ENCODE measurements around the gene SIRPA. TPM values are rescaled to one million over a fixed set of nuclear protein-coding genes. Genes with fewer than 3 reads are reported as not detected.

Gene SIRPA
- polyA plus RNA-seq, 3 donors from 2014 or later, result 0.29 to 0.39 TPM; not detected in 1

DNA sequence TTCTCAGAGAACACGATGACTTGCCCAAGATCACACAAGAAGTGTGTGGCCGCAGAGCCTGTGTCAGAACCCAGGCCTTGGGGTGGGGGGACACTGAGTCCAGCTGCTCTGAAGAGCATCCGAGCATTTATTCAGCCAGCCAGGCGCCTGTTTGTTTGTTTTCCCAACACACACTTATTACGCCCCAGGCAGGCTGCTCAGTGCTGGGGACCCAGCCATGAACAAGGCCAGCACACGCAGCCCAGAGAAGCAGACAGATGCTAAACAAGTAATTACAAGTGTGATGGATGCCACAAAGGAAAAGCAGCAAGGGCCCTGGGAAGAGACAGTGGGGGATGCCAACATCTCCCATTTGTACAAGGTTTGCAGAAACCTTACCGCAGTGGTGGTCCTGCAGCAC, 19.4 kb upstream of the SIRPA start:
- no peaks in the 10 kb centered on the region for H3K9me3 Mint-ChIP-seq
- no peak overlapping the region for H3K4me3 Mint-ChIP-seq
- no peaks in the 10 kb centered on the region for H3K36me3 Mint-ChIP-seq
- no peaks in the 10 kb centered on the region for H3K4me1 Mint-ChIP-seq
- H3K27me3 Mint-ChIP-seq (ENCODE audit: low read depth in 3 of 3), result peaks cover 0 to 6% (median 3%) of the 10 kb centered on the region in 3 donors
- no peak overlapping the region for H3K27ac Mint-ChIP-seq
- DNase-seq, result no peak

GRCh38 chr20:1876217-1876921, 18.8 kb upstream of the SIRPA start:
- peaks cover 0 to 6% (median 5%) of the 10 kb centered on the region in 3 donors for H3K27me3 Mint-ChIP-seq (ENCODE audit: low read depth in 3 of 3)

GRCh38 chr20:1876975-1877608, 18.1 kb upstream of the SIRPA start:
- Mint-ChIP-seq H3K27me3 (ENCODE audit: low read depth in 3 of 3) (peaks cover 0 to 7% (median 5%) of the 10 kb centered on the region in 3 donors), H3K27ac (no peak overlapping the region), H3K9me3 (no peaks in the 10 kb centered on the region), H3K4me1 (no peaks in the 10 kb centered on the region), H3K36me3 (no peaks in the 10 kb centered on the region), H3K4me3 (no peak overlapping the region)
- DNase-seq, result no peak

More at GRCh38 chr20:1876217-1876921, 18.8 kb upstream of the SIRPA start:
- H3K4me3 Mint-ChIP-seq, result no peak overlapping the region
- H3K4me1 Mint-ChIP-seq, result no peaks in the 10 kb centered on the region
- no peak overlapping the region for H3K27ac Mint-ChIP-seq
- no peaks in the 10 kb centered on the region for H3K36me3 Mint-ChIP-seq
- H3K9me3 Mint-ChIP-seq, result no peaks in the 10 kb centered on the region
- DNase-seq, result no peak

- Mint-ChIP-seq H3K27ac (no peak overlapping the region), H3K27me3 (ENCODE audit: low read depth in 3 of 3) (peaks cover 0 to 12% (median 9%) of the 10 kb centered on the region in 3 donors), H3K4me3 (no peak overlapping the region), H3K9me3 (no peaks in the 10 kb centered on the region), H3K4me1 (no peaks in the 10 kb centered on the region), H3K36me3 (no peaks in the 10 kb centered on the region)
- no peak for DNase-seq
Observed at GRCh38 chr20:1877609-1878200, 17.5 kb upstream of the SIRPA start.

GRCh38 chr20:1879369-1879768, 15.8 kb upstream of the SIRPA start:
- peaks cover 0 to 12% (median 11%) of the 10 kb centered on the region in 3 donors for H3K27me3 Mint-ChIP-seq (ENCODE audit: low read depth in 3 of 3)
- no peaks in the 10 kb centered on the region for H3K9me3 Mint-ChIP-seq
- no peaks in the 10 kb centered on the region for H3K36me3 Mint-ChIP-seq
- H3K4me1 Mint-ChIP-seq, result no peaks in the 10 kb centered on the region
- no peak overlapping the region for H3K27ac Mint-ChIP-seq
- no peak overlapping the region for H3K4me3 Mint-ChIP-seq
- DNase-seq, result no peak

GRCh38 chr20:1879934-1880333, 15.3 kb upstream of the SIRPA start:
- Mint-ChIP-seq H3K36me3 (no peaks in the 10 kb centered on the region), H3K27ac (no peak overlapping the region), H3K27me3 (ENCODE audit: low read depth in 3 of 3) (peaks cover 2 to 11% (median 9%) of the 10 kb centered on the region in 3 donors), H3K4me3 (no peak overlapping the region), H3K4me1 (no peaks in the 10 kb centered on the region), H3K9me3 (no peaks in the 10 kb centered on the region)
- no peak for DNase-seq

DNA sequence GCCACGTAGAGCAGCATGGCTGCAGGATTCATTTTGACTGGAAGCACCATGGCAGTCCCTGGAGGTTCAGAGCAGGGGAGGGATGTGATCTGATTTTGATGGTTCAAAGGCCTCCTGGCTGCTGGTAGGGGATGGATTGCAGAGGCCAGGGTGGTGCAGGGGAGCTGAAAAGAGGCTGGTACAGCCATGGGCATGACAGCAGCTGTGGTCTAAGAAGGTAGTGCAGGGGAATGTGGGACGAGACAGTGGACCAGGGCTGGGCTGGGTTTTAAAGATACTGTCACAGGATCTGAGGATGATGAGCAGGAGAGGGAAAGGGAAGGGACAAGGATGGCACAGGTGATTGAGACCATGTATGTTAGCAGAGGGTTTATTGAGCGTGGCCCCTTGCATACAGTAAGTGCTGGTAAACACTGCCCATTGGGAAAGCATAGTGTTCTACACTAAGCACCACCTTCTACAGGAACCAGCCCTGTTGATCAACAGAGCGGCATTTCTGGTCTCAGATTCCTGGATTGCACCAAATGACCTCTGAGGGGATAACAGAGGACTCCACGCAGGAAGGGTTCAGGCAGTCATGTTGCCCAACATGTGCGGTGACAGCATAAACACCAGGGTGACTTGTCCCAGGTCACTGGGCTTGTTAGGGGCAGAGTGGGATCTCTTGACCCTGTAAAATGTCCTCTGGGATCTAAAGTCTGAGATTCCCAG, 14.5 kb upstream of the SIRPA start:
- peaks cover 2 to 11% (median 9%) of the 10 kb centered on the region in 3 donors for H3K27me3 Mint-ChIP-seq (ENCODE audit: low read depth in 3 of 3)
- no peaks in the 10 kb centered on the region for H3K4me1 Mint-ChIP-seq
- no peak overlapping the region for H3K27ac Mint-ChIP-seq
- no peak for DNase-seq
- no peaks in the 10 kb centered on the region for H3K9me3 Mint-ChIP-seq
- H3K4me3 Mint-ChIP-seq, result no peak overlapping the region
- H3K36me3 Mint-ChIP-seq, result no peaks in the 10 kb centered on the region

DNA sequence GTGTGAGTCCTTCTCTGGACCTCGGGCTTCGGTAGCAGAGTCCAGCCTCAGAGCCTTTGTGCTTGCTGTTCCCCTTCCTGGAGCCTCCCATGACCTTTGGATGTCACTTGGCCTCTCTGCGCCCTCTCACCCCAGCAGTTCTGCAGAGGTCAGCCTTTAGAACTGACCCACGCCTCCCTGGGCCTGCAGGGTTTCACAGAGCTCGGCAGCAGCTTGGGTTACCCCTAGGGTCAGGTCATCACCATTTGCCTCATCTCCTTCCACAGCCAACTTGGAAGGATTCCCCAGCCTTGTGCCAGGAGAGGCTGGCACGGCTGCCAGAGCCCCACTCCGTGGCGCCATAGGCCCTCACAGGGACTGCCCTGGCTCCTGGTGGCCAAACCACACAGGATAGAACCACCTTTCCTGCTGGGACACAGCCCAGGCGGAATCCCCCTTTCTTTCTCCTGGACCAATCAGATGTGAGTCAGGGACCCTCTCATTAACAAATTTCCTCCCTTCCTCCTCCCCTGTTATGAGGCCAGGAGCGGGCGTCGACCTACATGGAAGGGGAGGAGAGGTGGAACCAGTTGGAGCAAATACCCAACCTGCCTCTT, 13.9 kb upstream of the SIRPA start:
- Mint-ChIP-seq H3K4me1 (no peaks in the 10 kb centered on the region), H3K27ac (no peak overlapping the region), H3K9me3 (no peaks in the 10 kb centered on the region), H3K36me3 (no peaks in the 10 kb centered on the region), H3K4me3 (no peak overlapping the region), H3K27me3 (ENCODE audit: low read depth in 3 of 3) (peaks cover 2 to 11% (median 9%) of the 10 kb centered on the region in 3 donors)
- no peak for DNase-seq

- Mint-ChIP-seq H3K36me3 (no peaks in the 10 kb centered on the region), H3K4me3 (no peak overlapping the region), H3K27ac (no peak overlapping the region), H3K9me3 (no peaks in the 10 kb centered on the region), H3K27me3 (ENCODE audit: low read depth in 3 of 3) (peaks cover 2 to 11% (median 9%) of the 10 kb centered on the region in 3 donors), H3K4me1 (no peaks in the 10 kb centered on the region)
- no peak for DNase-seq
Observed at GRCh38 chr20:1882026-1882425, 13.2 kb upstream of the SIRPA start.

DNA sequence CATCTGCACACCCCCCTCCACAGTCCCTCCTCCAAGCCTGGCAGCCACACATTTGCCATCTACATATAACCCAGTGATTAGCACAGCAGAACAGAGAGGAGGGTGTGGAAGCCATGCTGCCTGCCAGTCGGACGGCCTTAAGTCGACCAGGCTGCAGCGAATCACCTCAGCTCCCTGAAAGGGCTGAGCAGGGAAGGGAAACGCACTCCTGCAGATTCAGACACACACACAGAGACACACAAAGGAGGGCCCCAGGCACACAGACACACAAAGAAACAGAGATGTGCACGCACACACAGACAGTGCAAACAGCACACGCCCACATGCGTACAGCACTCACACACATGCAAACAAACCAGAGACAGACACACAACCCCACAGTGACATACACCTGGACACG, 11.2 kb upstream of the SIRPA start:
- H3K4me3 Mint-ChIP-seq, result no peak overlapping the region
- H3K27ac Mint-ChIP-seq, result no peak overlapping the region
- no peak for DNase-seq
- H3K9me3 Mint-ChIP-seq, result no peaks in the 10 kb centered on the region
- peaks cover 7 to 14% (median 8%) of the 10 kb centered on the region in 3 donors for H3K27me3 Mint-ChIP-seq (ENCODE audit: low read depth in 3 of 3)
- H3K36me3 Mint-ChIP-seq, result no peaks in the 10 kb centered on the region
- no peaks in the 10 kb centered on the region for H3K4me1 Mint-ChIP-seq

GRCh38 chr20:1885254-1885653, 10.0 kb upstream of the SIRPA start:
- Mint-ChIP-seq H3K9me3 (no peaks in the 10 kb centered on the region), H3K27ac (no peak overlapping the region), H3K27me3 (ENCODE audit: low read depth in 3 of 3) (peaks cover 7 to 12% (median 8%) of the 10 kb centered on the region in 3 donors), H3K36me3 (no peaks in the 10 kb centered on the region), H3K4me3 (no peak overlapping the region), H3K4me1 (no peaks in the 10 kb centered on the region)
- DNase-seq, result no peak

- Mint-ChIP-seq H3K9me3 (no peaks in the 10 kb centered on the region), H3K4me1 (no peaks in the 10 kb centered on the region), H3K36me3 (no peaks in the 10 kb centered on the region), H3K27me3 (ENCODE audit: low read depth in 3 of 3) (peaks cover 5 to 12% (median 8%) of the 10 kb centered on the region in 3 donors), H3K27ac (no peak overlapping the region), H3K4me3 (no peak overlapping the region)
- no peak for DNase-seq
Observed at GRCh38 chr20:1885940-1886693, 9.1 kb upstream of the SIRPA start.

DNA sequence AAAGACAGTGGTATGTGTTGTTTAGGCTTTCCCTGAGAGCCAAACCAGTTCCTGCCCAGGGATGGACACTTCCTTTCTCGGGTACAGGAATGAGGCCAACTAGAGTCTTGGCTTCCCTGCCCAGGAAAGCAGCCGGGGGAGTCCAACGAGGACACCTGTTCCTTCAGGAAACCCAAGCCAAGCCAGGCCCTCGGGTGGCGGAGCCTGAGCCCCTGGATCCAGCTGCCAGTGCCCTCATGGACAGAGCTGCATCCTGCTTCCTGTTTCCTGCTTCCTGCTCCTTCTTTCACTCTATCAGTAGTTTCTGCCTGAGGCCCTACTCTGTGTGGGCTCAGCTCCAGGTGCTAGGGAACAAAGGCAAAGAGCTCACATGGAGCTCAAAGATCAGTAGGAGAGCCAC, 7.9 kb upstream of the SIRPA start:
- Mint-ChIP-seq H3K9me3 (no peaks in the 10 kb centered on the region), H3K27ac (no peak overlapping the region), H3K4me1 (no peaks in the 10 kb centered on the region), H3K4me3 (no peak overlapping the region), H3K27me3 (ENCODE audit: low read depth in 3 of 3) (peaks cover 2 to 12% (median 8%) of the 10 kb centered on the region in 3 donors), H3K36me3 (no peaks in the 10 kb centered on the region)
- no peak for DNase-seq
